OCI-LY1 (cell line): ENCODE data around the gene ATP8A1.

Source experiments
- CTCF ChIP-seq: fragments of 200-600 bp; sonication (generic), shearing (Covaris generic); IDR thresholded peaks from 2 replicates; pipeline ENCODE4 v1.5.1; 2017; ENCODE audit warnings: mild to moderate bottlenecking, antibody characterized with exemption, low read length, moderate library complexity, mixed read lengths
- EZH2 ChIP-seq: fragments of 200-600 bp; sonication (generic), shearing (Covaris generic); IDR thresholded peaks from 2 replicates; pipeline ENCODE4 v1.8.0; 2017; ENCODE audit warnings: borderline replicate concordance, mixed run types, mild to moderate bottlenecking, antibody characterized with exemption, low read length, moderate library complexity, mixed read lengths

GRCh38 chr4:42643685-42644084 is 13.2 kb downstream of the ATP8A1 start:
- no peak for TF ChIP-seq CTCF
- TF ChIP-seq EZH2, result no peak
